ENCODE measurements around the gene SLC39A12.

The SLC39A12 gene

DNA sequence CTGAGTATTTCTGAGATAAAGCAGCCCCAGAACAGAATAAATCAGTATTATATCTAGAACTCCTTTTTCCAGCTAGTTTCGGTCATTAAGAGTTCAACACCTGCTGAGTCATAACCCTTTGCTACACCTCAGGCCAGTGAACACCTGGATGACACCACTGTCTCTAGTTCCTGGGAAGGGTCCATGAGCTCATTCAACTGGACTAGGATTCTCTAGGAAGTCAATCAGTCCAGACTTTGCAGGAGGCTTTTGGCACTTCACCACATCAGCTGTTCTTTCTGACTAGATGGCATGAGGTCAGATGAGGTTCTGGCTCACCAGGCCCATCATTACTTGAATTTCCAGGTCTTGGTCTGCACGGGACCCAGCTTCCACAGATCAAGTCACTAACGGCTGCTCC, 11.7 kb downstream of the SLC39A12 start:
- no peak for DNase-seq (ENCODE audit: low spot score)

DNA sequence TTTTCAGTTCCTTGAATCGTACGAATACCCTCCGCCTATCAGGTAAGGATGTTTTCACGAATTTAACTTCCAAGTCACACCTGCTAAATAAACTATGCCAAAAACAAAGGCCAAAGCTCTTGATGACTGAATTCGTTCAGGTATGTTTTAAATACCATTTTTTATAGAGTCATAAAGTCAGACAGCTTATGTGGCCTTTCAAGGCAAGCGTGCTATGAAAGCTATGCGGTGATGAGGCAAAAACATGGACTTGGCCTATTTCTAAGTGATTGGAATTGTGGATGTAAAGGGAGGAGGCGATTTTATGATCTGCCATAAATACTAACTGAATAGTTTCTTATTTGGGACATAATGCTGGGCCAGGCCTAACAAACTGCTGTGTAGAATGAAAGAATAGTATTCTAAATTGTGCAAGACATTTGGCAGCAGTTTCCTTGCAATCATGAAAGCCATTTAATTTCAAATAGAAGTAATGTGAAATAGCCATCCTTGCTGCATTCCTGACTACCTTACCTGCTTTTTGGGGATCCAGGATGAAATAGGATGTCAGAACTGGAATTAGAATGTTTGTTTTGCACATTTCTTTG, 14.0 kb downstream of the SLC39A12 start:
- no peak for DNase-seq (ENCODE audit: low spot score)

DNA sequence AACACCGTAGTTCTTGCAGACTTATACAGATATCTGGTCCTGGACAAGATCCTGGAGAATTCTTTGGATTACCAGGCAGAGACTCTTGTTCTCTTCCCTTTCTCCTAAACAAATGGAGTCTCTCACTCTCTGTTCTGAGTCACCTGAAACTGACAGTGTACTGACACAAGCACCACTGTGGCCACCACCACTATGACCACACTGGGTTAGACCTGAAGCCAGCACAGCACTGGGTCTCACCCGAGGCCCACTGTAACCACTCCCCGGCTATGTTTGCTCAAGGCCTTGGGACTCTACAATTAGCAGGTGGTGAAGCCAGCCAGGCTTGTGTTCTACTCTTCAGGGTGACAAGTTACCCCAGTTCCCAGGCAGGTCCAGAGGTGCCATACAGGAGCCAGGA, 22.8 kb downstream of the SLC39A12 start:
- no peak for DNase-seq (ENCODE audit: low spot score)

DNA sequence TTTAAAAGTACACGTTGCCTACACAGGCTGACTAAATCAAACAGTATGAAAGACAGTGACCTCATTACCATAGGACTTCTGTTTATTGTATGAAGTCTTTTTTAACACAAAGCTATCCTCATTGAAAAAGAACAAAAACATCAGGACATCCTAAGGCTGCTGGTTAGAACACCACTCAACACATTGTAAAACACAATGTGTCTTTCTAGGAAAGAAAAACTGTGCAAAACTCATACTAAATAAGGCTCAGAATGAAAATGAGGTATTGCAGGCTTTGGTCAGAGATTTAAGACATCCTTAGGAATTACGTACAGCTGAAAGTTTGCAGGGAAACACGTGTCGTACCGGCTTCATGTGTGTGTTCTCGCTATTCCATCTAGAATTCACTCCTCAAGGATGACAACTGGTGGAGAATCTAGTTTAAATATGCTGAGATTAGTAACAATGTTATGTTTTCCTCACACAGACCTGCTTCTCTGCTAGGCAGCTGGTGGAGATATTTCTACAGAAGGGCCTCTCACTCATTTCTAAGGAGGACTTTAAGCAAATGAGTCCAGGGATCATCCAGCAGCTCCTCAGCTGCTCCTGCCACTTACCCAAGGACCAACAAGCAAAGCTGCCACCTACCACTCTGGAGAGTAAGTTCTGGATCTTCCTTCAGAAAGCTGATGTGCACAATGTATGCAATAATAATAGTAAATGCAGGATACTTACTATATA, 29.3 kb downstream of the SLC39A12 start:
- DNase-seq (ENCODE audit: low spot score) = no peak

DNA sequence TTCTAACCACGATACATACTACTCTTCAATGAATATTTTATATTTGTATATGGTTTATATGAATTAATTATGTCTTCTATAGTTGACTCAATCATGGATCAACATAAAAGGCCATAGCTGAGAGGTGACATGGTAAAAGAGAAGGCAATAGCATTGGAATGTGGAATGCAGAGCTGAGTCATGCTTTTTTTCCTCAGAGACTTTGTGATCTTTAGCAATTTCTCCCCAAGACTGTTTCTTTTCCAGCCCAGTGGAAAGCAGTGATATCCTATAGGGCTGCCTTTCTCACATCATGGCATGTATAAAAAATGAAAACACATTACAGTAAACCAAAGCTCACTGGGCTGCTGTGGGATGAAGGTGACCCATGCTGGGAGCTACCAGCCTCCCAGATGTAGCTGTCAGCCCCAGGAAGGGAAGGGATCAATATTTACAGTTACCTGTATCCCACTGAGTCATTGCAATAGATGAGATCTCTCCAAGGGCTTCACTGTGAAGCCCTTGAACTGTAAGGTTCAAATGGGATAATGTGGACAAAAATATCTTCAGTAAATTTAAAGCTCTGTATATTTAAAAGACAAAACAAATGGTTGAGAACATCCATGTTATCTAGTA, 30.2 kb downstream of the SLC39A12 start:
- peak; percentile 77 for DNase-seq (ENCODE audit: low spot score)

DNA sequence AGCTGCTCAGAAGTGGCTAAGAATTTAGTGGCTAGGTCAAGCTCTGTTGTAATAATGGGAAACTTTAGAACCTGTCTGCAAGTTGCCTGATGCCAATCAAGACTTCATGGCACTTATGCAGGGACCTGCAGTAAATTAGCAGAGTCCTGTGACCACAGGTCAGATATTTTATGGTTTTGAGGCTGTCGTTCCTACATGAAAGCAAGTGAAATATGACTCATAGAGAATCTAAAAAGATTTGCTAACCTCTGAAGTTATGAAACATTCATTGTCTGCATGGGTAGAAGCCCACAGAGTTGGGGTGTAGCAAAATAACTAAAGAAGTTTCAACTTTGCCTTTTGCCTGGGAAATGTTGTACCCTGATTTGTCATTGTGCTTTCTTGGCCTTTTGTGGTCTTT, 32.3 kb downstream of the SLC39A12 start:
- DNase-seq (ENCODE audit: low spot score) = no peak

DNA sequence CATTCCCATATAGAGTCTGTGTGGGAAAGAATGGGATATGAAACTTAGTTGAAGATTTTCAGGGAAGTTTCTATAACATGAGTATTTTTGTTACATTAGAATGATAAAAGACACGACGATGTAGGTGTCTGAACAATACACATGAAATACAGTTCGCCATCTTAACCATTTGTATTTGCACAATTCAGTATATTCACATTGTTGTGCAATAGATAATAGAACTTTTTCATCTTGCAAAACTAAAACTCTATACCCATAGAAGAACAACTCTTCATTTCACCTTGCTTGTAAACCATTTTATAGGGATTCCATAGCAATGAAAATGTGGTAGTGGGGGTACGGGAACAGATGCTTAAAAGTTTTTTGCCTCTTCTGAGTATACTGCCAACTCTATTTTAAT, 32.8 kb downstream of the SLC39A12 start:
- DNase-seq (ENCODE audit: low spot score) = no peak

DNA sequence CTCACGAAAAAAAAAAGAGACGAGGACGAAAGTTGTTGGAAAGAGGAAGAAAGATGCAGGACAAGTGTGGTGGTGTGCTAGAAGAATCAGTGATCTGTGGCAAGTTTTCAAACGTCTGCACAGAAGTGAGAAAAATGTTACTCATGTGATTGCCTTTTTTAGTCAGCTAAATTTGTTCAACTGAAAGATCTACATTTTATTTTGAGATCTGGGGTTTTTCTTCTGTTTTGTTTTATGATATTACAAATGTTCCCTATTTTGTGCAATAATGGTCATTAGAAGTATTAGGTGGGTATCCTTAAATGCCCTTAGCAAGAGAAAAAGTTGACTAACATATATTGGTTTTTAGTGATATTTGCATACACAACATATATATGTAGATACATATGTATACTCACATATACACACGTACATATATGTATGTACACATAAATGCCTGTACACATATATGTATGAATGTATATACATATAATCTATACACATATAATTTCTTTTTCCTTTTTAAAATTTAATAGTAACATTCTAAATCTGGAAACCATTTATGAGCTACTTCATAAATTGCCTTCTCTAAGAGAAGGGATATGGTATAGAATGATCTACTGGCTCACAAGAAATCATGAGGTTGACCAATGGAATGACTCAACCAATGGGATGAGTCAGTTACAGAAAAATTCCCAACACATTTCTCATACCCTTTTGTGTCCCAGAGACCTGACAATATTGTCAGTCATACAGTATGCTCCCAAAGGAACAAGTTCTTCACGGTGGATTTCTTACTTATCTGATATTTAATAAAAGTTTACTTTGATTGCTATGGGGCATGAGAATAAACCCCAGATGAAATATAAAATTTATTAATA, 38.4 kb downstream of the SLC39A12 start:
- DNase-seq (ENCODE audit: low spot score) = peak; percentile 92

DNA sequence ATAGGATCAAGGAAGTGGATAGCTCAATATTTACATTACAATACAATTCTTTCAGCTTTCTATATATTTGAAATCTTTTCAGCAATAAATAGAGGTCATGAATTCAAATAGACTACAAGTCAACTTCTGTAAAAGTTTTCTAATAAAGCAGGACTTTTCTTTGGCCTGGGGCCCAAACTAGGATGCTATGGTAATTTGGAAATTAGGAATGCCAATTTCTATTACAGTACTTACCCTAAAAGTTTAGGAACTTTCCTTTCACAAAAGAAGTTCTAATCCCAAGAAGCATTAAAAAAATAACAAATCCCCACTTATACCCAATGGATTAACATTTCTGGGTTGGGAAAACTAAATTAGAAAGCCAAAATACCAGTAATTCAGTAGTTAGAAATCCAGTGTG, 40.5 kb downstream of the SLC39A12 start:
- no peak for DNase-seq (ENCODE audit: low spot score)

DNA sequence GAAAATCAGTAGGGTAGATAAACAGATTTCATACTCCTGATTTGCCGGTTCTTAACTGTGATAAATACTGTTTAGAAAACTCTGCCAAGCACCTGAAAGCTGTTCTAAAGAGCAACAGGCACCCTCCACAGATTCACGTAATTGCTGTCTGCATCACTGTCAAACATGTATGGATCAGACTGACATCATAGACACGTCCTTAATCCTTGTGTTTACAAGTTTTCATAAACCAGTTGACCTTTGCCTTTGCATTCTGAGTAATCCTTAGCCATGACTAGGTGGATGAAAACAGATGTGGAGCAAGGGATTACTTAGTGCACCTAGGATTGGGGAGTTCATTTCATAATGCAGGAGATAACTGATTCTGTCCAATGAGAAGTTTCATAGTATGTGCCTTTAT, 41.6 kb downstream of the SLC39A12 start:
- DNase-seq (ENCODE audit: low spot score) = peak; percentile 74

DNA sequence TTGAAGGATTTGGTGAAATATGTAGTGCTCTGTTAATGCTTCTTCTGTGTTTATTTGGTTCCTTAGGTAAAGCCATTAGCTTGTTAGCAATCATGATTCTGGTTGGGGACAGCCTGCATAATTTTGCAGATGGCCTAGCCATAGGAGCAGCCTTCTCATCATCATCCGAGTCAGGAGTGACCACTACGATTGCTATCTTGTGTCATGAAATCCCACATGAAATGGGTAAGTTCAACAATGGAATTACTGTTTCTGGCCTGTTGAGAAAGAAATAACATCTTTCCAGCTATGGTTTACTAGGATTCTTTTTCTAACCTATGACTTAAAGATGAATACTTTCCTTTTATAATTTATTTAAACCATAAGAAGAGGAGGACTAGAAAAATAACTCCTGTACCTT, 48.9 kb downstream of the SLC39A12 start:
- no peak for DNase-seq (ENCODE audit: low spot score)

DNA sequence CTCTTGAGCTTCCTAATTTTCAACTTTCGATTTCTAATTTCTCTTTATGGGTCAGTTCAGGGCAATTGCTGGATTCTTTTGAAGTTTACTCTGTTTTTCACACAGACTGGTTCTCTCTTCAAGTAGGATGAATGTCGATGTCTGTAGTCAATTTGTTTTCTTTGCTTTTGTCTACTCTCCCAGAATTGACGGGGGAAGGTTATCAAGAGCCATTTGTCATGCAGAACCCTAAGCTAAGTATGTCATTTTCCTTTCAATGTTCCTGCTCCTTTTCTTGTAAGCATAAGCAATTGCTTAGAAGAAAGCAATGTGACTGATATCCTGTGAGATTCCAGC, 53.7 kb downstream of the SLC39A12 start:
- DNase-seq (ENCODE audit: low spot score) = no peak

DNA sequence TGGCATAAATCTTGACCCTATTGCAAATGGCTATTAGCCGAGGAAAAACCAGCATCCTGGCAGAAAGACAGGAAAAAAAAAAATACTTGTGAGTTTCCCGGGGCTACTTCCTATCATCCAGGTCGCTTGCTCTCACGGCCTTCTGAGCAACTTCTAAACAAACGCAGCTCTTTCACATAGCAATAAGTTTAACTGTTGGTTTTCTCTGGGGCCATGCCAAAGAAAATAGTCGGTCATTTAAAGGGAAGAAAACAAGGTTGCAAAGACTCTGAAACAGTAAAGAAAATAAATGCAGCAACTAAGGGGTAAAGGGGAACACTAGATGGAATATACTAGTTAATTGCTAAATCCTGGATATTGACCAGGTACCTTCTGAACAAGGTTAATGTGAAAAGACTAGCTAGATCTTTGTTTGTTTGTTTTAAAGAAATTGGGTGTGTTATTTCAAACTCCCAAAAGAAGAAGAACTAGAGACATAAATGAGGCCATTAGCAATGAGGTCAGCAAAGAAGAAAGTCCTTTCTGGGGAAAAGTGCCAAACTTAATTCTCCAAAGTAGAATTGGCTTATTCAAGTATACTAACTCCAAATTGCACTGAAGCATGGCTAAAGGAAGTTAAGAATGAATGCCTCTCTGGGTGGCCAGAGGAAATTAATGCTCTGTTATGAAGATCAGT, 54.2 kb downstream of the SLC39A12 start:
- no peak for DNase-seq (ENCODE audit: low spot score)

DNA sequence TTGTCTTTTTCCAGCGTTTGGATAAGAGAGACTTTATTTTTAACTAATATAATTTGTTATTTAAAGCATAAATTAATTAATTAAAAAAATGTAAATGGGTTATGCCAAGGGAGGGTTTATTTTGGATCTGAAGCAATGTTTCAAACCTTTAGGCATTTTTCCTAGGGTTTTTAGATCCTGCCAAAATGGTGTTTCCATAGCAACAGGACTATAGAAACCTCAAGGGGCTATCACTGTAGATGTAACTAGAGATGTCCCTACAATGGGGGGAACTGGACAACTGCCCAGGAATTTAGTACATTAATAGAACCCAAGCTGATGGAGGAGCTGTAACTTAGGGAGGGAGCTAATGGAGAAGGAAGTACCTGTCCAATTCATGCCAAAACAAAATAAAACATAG, 57.3 kb downstream of the SLC39A12 start:
- DNase-seq (ENCODE audit: low spot score) = no peak

DNA sequence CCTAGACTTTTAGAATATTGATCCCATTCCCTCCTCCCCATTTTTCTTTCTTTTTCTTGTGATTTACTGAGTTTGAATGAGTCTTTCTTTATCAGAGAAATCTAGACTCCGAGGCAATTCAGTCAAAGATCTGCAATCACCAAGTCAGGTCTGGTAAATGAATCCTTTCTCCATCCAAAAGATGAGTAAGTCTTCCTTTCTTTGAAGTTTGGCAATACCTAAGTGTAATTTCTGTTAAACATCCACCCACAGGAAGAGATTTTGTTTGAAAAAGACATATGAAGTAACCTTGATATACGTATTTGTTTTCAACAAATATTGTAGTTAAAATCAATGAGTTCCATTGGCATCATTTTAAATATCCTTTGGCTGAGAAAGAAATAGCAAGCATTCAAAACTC, 58.3 kb downstream of the SLC39A12 start:
- no peak for DNase-seq (ENCODE audit: low spot score)

DNA sequence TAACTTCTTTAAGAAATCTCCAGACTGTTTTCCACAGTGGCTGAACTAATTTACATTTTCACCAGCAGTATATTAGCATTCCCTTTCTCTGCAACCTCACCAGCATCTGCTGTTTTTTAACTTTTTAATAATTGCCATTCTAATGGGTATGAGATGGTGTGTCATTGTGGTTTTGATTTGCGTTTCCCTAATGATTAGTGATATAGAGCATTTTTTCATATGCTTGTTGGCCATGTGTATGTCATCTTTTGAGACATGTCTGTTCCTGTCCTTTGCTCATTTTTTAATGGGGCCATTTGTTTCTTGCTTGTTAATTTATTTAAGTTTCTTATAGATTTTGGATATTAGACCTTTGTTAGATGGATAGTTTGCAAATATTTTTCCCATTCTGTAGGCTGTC, 68.8 kb downstream of the SLC39A12 start:
- DNase-seq (ENCODE audit: low spot score) = no peak

DNA sequence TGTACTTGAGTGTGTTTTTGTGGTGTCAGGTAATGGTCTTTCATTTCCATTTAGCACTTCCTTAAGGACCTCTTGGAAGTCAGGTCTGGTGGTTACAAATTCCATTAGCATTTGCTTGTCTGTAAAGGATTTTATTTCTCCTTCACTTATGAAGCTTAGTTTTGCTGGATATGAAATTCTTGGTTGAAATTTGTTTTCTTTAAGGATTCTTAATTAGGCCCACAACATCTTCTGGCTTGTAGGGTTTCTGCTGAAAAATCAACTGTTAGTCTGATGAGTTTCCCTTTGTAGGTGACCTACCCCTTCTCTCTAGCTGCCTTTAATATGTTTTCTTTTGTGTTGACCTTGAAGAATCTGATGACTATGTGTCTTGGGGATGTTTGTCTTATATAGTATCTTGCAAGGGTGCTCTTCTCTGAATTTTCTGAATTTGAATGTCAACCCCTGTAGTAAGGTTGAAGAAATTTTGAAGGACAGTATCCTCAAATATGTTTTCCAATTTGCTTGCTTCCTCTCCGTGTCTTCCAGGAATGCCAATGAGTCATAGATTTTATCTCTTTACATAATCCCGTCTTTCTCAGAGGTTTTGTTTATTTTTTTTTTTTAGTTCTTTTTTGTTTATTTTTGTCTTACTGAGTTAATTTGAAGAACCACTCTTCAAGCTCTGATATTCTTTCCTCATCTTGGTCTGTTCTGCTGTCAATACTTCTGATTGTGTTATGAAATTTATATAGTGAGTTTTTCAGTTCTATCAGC, 70.2 kb downstream of the SLC39A12 start:
- no peak for DNase-seq (ENCODE audit: low spot score)

DNA sequence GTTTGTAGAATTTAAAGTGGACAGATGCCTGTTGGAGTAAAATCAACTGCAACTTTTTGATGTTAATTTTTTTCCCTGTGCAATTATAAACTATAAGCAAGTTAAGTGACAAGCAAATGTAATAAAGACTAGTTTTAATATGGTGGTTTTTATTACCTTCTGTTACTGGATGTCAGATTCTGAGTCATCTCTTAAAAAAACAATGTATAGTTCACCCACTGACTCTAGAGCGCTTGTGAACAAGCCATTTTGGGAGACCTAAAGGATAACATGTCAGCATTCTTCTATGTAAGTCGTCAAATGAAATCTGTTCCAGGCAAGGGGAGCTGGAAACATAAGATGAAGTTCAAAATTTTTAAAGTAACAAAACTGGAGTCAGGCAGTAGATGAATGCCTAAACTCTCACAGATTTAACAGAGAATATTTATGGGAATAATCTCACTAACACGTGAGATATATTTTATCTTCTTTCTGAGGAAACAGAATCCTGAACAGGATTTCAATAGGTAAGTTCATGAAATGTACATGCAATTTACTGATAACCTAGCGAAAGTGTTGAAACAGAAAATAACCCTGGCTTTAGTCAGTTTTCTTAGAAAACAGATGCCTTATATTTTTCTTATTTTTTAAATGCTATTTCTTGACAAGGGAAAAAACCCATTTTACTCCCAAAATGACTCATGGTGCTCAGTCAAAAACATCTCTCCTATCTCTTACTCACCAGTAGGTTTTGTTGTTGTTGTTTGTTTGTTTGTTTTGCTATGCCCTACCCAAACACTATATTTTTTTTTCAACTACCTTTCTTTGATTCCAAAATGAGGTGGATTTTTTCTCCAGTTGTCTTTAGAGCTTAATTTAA, 91.7 kb downstream of the SLC39A12 start:
- no peak for DNase-seq (ENCODE audit: low spot score)

DNA sequence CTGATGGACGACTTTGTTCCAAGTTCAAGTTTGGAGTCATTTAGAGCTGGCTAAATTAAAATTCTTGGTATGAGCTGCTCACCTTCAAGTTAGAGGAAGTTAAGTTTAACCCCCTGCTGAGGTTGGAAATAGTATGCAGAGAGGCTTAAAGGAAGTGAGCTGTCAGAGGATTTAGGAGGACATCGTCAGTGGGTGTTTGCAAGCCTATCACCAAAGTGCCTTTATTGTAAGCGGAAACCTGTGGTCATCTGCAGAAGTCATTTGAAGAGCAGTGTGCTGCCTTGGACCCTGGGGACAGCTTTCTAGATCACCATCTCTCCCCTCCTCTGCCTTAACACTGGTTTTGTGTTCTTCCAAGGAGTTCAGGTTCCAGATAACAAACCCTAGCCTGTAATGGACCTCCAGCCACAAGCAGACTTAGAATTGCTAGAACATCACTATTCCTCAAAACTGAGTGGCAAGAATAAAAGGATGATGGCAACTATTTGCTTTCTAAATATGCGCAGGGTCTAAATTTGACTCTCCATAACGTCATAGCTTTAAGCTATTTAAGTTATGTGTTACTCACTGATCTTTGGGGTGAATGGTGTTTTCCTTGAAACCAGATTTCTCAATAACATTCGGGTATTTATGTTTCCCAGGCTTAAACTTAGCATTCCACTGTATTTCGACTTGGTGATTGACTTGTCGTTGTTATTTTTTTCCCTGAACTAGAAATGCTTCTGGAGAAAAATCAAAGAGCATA, 93.4 kb downstream of the SLC39A12 start:
- no peak for DNase-seq (ENCODE audit: low spot score)

DNA sequence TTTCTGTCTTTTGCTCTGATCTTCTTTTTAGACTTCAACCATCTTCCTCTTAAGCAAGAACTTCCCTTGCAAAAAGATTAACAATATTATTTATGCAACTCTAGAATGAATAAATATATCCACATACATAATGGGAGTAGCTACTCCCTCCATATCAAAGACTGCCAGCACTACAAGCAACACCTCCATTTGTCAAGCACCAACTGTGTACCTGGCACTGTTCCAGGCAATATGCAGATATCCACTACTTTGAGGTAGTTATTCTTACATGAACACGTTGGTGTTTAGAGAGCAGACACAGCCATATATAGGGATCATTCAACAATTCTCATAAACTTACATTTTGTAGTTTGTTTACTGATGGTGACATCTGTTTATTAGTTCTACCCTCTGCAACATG, 104.9 kb downstream of the SLC39A12 start:
- DNase-seq (ENCODE audit: low spot score) = no peak

All from RKO (cell line).